Mammary epithelial cell (primary cell): ENCODE results near the gene CD99L2.

ENCODE experiments used
- EZH2 ChIP-seq: IDR thresholded peaks from 2 replicates; pipeline ENCODE4 v1.6.1; 2012; ENCODE audit warnings: low read length, inconsistent platforms, borderline replicate concordance
- TF ChIP-seq, protein P1 (sequence below), 2 donors: IDR thresholded peaks in 1 of 2; conservative IDR thresholded peaks in 1 of 2; 2 replicates each; pipeline ENCODE4 v1.5.1; 2011 to 2012; ENCODE audit warnings: inconsistent platforms in 2 of 2, low read length in 2 of 2, mild to moderate bottlenecking in 2 of 2, control low read depth in 1 of 2, low read depth in 1 of 2; ENCODE audit not compliant: insufficient read depth in 1 of 2; ENCODE audit errors: extremely low read depth in 1 of 2

DNA sequence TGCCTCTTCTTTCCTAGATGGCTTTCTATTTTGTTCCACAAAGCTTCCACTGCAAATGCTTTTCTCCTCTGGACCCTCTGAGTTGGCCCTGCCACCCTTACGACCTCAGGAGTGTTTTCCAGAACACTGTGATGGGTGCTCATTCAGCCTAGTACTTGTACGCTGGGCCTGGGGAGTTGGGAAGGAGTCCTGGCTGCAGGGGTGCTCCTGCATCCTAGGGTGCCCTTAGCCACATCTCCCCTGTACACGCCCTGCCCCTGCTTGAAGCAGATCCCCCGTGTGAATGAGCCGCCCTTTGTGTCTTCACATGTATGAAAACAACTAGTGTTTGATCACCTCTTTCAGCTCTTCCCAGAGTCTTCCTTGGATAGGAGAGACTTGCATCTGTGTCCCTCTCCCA, 141.1 kb downstream of the CD99L2 start:
- TF ChIP-seq, protein P1, sequence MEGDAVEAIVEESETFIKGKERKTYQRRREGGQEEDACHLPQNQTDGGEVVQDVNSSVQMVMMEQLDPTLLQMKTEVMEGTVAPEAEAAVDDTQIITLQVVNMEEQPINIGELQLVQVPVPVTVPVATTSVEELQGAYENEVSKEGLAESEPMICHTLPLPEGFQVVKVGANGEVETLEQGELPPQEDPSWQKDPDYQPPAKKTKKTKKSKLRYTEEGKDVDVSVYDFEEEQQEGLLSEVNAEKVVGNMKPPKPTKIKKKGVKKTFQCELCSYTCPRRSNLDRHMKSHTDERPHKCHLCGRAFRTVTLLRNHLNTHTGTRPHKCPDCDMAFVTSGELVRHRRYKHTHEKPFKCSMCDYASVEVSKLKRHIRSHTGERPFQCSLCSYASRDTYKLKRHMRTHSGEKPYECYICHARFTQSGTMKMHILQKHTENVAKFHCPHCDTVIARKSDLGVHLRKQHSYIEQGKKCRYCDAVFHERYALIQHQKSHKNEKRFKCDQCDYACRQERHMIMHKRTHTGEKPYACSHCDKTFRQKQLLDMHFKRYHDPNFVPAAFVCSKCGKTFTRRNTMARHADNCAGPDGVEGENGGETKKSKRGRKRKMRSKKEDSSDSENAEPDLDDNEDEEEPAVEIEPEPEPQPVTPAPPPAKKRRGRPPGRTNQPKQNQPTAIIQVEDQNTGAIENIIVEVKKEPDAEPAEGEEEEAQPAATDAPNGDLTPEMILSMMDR (conservative IDR thresholded peaks at IDR 0.05 in 1 of 2, IDR thresholded peaks at IDR 0.05 in 1 of 2; ENCODE audit: extremely low read depth in 1 of 2, insufficient read depth in 1 of 2, low read depth in 1 of 2, low read length in 2 of 2) = no peak
- TF ChIP-seq EZH2 = no peak
